ENCODE results near the gene SULT1C2. TPM values are rescaled to one million over a fixed set of nuclear protein-coding genes. Genes with fewer than 3 reads are reported as not detected.

The SULT1C2 gene
- not detected in 2 replicates for total RNA-seq

DNA sequence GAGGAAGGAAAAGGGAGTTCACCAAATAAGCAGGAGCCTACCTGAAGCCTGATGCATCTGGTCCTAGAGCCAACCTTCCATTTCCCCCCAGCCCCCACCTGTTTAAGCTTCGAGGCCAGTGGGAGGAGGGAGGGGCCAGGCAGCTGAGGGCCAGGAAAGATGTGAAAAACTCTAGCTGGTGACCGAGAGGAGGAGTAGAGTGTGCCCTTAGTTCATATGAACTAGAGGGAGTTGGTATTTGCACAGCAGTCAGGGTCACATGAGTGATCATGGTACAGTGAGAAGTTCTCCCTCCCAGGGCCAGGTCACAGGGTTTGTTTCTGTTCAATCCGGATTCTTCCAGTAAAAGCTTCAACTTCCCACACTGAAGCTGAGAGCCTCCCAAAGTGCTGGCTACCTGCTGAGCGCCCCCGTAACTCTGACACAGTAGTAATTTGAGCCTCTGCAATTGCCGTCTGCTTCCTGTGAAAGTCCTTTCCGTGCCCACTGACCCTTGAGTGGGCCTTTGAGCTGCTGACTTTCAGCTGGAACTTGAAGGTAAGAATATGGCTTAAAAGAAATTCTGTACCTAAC is at the start of gene SULT1C2:
Gene SULT1C2 (plus strand): TSS at position 362 of the 573 bp plus-strand sequence. CDS start 4,773 bp downstream, outside the sequence.

GRCh38 chr2:108239786-108240185 is 48.9 kb upstream of the SULT1C2 start, which contains the start of gene SULT1C3:
Gene SULT1C3, plus strand, starts transcription at chr2:108239968. Its CDS starts 7,227 bp downstream, at chr2:108247195.

Other genes starting within 250 kb of the SULT1C2 start
- not detected in 2 replicates for gene SULT1C3, start 48.9 kb upstream of the SULT1C2 start, total RNA-seq
- gene SULT1C4, start 89.1 kb downstream of the SULT1C2 start, total RNA-seq: 2.1 and 3.1 TPM in 2 replicates
- gene GCC2, start 160.3 kb downstream of the SULT1C2 start, total RNA-seq: 13.2 and 22.8 TPM in 2 replicates
- 109 and 168 TPM in 2 replicates for gene LIMS1, start 245.6 kb downstream of the SULT1C2 start, total RNA-seq